T-helper 2 cell (primary cell): Measurements from ENCODE around the gene RMC1.
"Not testable (repeated sequence)": the region's sequence is repeated elsewhere in the genome, so short reads cannot be mapped to it uniquely, and the experiment has no call there.

Source experiments
- DNase-seq, 5 experiments: peaks; one replicate each; pipeline versions ENCODE4 v3.0.0 to v3.0.0-alpha.2; 2012 to 2022

RMC1 gene

GRCh38 chr18:23498877-23499276 is 4.4 kb upstream of the RMC1 start:
- DNase-seq = peak; percentile 20 to 88 (median 49)

- no peak for DNase-seq
These were observed 4.0 kb upstream of the RMC1 start for GRCh38 chr18:23499291-23499781.

GRCh38 chr18:23501626-23502025 is 1.7 kb upstream of the RMC1 start:
- DNase-seq = no peak

GRCh38 chr18:23502516-23503037 is 734 bp upstream of the RMC1 start:
- DNase-seq = no peak

- peak in 1 of 5 experiments; percentile 24 for DNase-seq
These were observed 643 bp downstream of the RMC1 start for GRCh38 chr18:23503963-23504344.

GRCh38 chr18:23504720-23505119 is 1.4 kb downstream of the RMC1 start:
- peak in 1 of 5 experiments; percentile 85 for DNase-seq

GRCh38 chr18:23506393-23506792 is 3.1 kb downstream of the RMC1 start:
- no peak for DNase-seq

GRCh38 chr18:23510923-23511322 is 7.6 kb downstream of the RMC1 start:
- not testable (repeated sequence) for DNase-seq

GRCh38 chr18:23512216-23512615 is 8.9 kb downstream of the RMC1 start:
- not testable (repeated sequence) for DNase-seq

GRCh38 chr18:23512641-23513040 is 9.3 kb downstream of the RMC1 start:
- peak in 1 of 5 experiments; percentile 18 for DNase-seq

- DNase-seq = peak; percentile 36 to 78 (median 57)
These were observed 12.7 kb downstream of the RMC1 start for GRCh38 chr18:23515911-23516546.

- DNase-seq = no peak
These were observed 16.4 kb downstream of the RMC1 start for GRCh38 chr18:23519734-23520133.

- DNase-seq = no peak
These were observed 18.0 kb downstream of the RMC1 start for GRCh38 chr18:23521271-23521670.

GRCh38 chr18:23521907-23522306 is 18.6 kb downstream of the RMC1 start:
- no peak for DNase-seq

- no peak for DNase-seq
These were observed 20.3 kb downstream of the RMC1 start for GRCh38 chr18:23523429-23524212.

GRCh38 chr18:23524213-23524707 is 20.9 kb downstream of the RMC1 start:
- no peak for DNase-seq

GRCh38 chr18:23526501-23527063 is 23.3 kb downstream of the RMC1 start:
- DNase-seq = no peak

- no peak for DNase-seq
These were observed 25.5 kb downstream of the RMC1 start for GRCh38 chr18:23528580-23529472.

GRCh38 chr18:23529604-23530003 is 26.3 kb downstream of the RMC1 start:
- no peak for DNase-seq

- no peak for DNase-seq
These were observed 26.9 kb downstream of the RMC1 start for GRCh38 chr18:23530195-23530594.

GRCh38 chr18:23531912-23532311 is 28.6 kb downstream of the RMC1 start:
- no peak for DNase-seq

GRCh38 chr18:23532848-23533247 is 29.5 kb downstream of the RMC1 start:
- no peak for DNase-seq
